CD4-positive, alpha-beta T cell treated with Interleukin-2 at 100 ng/mL for 4 hours (primary cell): Measurements from ENCODE around the gene ILKAP.
"Not testable (repeated sequence)": the region's sequence is repeated elsewhere in the genome, so short reads cannot be mapped to it uniquely, and the experiment has no call there.

ENCODE experiments used
- DNase-seq: peaks from one replicate; pipeline ENCODE4 v3.0.0-alpha.2; 2020; ENCODE audit warnings: low spot score

The ILKAP gene

DNA sequence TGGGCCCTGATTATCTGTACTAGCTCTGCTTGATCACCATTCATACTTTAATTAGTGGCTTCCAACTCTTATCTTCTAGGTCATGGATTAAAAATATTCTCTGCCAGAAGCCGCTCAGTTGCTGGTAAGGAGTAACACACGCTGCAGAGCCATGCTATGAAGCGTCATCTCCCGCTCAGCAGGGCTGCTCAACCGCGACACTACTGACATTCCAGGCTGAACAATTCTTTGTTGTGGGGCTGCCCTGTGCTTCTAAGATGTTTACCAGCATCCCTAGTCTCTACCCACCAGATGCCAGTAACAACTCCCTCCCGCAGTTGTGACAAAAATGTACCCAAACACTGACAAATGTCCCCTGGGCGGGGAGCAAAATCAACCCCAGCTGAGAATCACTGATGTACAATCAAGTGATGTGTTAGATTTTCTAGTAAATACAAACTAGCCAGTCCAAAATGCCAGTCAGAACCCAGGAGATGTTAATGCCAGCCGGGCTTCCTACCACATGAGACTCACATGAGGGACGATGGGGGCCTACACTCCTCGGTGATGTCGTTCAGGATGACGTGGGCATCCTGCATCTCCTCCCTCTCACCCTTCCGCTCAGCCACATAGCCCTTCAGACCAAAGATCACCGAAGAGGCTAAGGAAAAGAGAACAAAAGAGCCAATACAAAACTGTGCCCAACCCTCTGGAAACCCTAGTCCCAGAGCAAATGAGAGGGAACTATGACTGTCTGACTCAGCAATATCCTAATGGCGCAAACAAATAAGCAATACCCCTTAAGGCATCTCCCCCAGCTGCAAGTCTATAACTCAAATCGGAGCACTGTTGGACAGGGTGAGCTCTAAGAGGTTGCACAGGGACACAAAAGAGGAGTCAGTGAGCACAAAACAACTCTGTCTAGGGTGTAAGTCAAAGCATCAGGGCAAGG, 15.6 kb downstream of the ILKAP start:
- no peak for DNase-seq

GRCh38 chr2:238183821-238184220, 19.7 kb downstream of the ILKAP start:
- DNase-seq: no peak

GRCh38 chr2:238182362-238182761, 21.1 kb downstream of the ILKAP start:
- no peak for DNase-seq

DNA sequence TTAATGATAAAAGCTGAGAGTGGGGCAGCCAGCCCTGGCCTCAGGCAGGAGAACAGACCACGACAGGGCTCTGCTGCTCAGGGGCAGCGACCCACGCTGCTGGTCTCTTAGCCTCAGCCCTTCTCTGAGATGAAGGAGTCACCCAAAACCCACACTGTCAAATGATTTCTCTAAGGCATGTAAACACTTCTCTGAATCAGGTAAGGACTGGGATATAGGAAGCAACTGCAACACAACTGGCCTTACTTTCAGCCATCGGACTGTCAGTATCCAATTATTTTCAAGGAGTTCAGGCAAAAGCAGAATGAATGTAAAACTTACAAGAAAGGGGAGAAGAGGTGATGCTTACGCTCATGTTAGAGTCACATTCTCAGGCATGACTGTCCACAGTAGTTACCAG, 22.9 kb downstream of the ILKAP start:
- DNase-seq: no peak

DNA sequence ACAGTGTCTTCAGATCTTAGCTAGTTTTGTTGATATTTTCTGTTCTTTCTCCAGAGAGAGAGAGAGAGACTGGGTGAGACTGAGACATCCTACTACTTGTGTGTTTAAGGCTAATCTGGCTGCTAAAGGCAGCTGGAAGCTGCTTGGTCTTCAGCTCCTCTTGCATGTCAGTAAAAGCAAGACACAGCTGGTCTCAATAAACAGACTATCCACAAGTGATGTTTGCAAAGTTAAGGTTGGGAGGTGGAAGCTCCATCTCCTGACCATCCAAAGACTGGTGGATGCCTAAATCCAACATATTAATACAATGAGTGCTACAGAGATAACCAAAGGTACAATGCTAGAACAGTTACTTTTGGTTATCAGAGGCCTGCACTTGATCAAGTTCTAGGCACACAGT, 26.9 kb downstream of the ILKAP start:
- no peak for DNase-seq

DNA sequence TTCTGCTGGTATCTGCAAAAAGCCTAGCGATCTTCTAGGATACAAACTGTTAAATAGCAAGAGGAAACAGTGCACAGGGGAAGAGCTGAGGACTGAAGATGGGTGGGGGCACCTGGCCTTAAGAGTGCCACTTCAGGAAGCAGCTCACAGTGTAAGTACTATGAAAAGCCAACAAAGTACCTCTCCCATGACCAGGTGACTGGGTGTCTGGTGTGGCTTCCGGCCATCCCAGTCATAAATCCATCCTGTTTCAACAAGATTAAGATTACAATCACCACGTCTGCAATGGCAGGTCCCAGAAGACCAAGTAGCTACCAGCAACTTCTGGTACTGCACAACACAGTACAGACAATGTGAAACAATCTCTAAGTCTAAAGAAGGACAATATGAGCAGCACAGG, 28.8 kb downstream of the ILKAP start:
- no peak for DNase-seq

DNA sequence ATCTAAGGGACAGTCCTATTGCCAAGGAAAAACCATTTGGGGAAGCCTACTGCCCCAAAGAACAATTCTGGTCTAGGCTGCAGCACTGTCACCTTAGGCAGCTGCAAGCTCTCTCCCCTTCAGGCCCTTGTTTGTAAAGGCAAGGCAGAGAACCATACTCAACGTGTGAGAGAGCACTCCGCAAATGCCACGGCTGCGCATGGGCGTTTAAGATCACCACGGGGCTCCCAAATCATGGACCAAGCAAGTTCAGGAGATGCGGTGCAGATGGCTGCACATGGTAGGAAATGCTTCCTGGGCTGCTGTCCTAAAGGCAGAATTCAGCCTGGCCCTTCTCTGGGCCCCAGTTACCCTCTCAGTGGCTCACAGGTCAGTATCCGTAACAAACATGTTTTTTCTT, 29.2 kb downstream of the ILKAP start:
- no peak for DNase-seq

GRCh38 chr2:238173692-238174091, 29.8 kb downstream of the ILKAP start:
- DNase-seq: no peak

- no peak for DNase-seq
Measured at GRCh38 chr2:238172439-238172838, 31.1 kb downstream of the ILKAP start.

GRCh38 chr2:238171575-238172187, 31.8 kb downstream of the ILKAP start:
- no peak for DNase-seq

DNA sequence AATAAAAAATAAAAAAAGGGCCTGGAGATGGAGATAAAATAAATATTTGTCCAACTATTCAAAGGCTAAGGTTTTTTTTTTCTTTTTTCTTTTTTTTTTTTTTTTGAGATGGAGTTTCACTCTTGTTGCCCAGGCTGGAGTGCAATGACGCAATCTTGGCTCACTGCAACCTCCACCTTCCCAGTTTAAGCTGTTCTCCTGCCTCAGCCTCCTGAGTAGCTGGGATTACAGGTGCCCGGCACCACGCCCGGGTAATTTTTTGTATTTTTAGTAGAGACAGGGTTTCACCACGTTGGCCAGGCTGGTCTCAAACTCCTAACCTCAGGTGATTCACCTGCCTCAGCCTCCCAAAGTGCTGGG, 32.4 kb downstream of the ILKAP start:
- DNase-seq: not testable (repeated sequence)

- DNase-seq: no peak
Measured at GRCh38 chr2:238170386-238171071, 33.0 kb downstream of the ILKAP start.

DNA sequence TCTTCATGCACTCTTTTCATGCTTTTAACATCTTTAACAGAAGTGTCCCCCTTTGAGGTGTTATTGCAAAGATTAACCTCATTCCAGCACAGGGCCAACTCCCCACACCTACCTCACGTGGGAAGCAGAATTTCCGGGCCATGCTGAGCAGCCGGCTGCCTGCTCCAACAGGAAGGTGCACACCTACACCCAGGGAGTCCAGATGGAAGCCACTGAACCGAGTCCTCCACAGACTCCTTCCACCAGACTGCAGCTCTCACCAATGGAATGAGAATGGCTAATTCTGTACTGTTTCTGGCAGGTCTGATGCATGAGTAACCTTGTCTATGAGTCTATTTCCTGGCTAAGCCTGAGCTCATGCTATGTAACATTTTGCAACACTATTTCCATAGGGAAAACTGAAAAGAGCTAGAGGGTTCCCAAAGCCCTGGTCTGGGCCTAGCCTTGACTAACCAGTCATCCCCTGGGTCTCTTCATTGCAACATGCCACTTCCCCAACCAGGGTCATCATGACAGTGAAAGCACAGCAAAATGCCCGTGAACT, 33.7 kb downstream of the ILKAP start:
- DNase-seq: no peak

DNA sequence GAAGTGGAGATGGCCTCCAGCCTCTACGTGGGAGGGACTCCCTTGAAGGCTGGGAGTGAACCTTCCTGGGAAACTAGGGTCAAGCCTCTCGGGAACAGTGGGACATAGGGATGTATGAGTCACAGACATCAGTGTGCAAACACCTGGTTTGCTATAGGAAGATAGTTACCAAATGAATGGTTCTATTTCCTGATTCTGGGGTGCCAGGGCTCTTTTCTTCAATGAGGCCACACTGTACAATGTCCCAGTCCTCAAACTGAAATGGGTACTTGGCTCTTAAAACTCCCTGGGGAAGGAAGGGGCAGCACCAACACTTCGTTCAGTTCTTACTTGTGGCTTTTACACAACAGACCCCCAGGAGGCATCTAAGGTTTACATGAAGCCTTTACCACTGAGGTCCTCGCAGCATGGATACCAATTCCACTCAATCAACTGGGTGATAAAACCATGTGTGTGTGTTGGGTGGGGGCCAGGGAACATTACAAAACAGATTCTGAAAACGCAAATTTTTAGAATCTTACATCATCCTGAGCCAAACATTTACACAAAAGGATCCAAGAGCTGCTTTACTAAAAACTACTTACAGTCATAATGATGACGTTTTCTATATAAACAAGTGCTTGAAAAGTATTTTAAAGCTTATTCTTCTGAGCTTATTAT, 34.3 kb downstream of the ILKAP start:
- no peak for DNase-seq

- DNase-seq: no peak
Measured at GRCh38 chr2:238168196-238169047, 35.1 kb downstream of the ILKAP start.

DNA sequence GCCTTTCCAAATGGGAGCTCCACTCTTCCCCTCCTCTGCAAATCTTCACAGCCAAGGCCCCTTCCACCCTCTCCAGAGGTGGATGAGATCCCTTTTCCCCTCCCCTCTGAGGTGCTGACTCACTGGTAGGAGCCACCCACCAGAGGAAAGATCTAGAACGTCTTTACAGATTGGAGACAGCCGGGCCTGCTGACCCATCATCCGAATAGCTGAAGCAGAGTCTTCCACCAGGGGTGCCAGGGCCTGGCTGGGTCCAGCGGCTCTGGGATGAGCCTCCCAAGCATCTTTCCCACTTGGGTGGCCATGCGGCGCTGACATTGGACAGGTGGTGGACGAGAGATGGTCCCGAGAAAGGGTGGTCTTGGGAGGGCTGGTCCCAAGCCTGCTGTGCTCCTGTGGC, 35.7 kb downstream of the ILKAP start:
- no peak for DNase-seq

- no peak for DNase-seq
Measured at GRCh38 chr2:238167344-238167715, 36.2 kb downstream of the ILKAP start.

DNA sequence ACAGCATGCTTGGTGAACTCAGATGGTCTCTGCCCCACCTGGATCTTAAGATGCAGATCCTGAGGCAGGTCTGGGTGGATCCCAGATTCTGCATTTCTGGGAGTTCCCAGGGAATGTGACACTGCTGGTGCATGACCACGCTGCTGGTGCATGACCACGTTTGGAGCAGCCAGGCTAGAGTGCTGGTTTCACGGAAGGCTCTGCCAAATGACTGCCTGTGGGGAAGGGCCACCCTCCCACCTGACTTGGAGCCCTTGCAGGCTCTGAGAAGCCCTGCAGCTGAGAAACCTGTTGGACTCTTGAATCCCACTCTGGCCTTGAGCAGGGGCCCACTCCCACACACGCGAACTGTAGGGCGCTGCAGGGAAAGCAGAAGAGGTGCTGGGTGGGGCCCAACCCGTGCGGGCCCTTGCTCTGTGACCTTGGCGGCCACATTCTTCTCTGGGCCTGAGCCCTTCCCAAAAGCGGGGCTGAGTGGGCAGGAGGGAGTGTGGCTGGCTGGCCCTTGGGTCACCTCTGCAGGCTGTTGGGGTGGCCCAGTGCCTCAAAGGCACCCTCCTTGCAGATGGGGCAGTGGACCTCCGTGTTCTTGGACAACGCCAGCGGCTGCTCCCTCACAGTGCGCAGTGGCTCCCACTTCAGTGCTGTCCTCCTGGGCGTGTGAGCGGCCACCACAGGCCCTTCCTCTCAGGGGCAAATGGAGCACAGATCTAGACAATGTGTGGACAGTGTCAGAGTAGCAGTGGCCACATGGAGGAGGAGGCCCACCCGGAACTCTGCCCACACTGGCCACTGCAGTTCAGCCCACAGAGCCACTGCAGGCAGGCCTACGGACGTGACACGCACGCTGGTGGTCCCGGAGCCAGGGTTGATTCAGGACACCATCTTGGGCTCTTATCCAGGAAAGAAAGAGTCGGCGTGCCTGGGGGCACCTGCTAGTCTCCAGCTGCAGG, 36.8 kb downstream of the ILKAP start:
- no peak for DNase-seq

DNA sequence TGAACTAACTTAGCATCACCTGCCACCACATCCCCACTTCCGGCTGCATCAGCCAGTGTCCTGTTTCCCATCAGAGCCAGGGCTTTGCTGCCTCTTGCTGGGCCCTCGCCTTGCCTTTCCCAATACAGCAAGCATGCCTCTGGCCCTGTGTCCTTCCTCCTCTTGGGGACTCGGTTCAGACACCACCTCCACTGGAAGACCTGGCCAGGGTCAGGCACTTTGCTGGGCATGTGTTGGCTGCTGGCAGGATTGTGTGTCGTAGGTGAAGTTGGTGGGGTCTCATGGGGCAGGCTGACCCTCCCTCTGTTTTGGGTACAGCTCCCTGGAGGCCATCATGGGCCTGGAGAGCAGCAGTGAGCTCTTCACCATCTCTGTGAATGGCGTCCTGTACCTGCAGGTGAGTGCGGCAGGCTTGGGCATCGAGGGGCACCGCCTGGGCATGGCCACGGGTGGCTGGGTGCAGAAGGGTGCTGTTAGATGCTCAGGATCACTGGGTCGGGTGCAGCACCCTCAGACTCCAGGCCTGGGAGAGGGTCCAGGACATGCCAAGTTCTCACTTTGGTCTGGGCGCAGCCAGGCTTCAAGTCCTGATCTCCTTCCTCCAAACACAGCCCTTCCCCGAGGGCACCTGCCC, 38.1 kb downstream of the ILKAP start:
- no peak for DNase-seq

- no peak for DNase-seq
Measured at GRCh38 chr2:238164906-238165287, 38.6 kb downstream of the ILKAP start.
